Measurements from ENCODE around the gene CELF4.

DNA sequence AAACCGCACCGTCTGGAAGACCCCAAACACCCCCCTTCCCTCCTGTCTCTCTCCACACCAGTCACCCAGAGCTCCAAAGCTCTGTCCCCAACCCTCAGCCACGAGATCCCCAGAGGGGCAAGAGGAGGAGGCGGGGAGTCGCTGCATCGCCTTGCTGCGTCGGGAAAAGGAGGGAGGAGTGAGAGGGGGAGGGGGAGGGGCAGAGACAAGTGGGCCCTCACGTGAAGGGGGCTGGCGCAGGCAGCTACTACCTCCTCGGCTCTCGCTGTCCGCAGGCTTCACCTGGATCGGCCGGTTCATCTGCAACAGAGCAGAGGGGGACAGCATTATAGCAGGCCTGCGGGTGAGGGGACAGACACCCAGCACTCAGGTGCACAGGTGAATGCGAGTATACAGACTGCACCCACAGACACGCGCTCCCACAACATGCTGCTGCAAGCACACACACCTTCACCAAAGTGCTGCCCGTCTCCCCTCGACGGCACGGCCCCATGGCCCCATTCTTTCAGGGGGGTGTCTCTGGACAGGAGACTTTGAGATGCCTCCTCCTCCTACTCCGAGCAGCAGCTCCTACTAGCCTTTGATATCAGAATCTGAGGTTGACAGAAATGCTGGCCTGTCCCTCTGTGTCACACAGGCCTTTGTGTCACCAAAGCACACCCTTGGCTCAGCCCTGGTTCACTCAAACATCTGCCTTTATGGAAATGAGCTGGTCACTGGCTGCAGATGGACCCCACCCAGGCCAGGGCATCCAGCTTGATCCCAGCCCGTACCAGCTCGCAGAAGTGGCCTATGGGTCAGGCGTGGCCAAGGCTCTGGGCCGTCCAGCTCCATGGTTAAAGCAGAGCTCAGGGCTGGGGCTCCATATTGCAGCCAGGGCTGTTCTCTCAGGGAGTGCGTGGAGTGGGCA lies 243.8 kb downstream of the CELF4 start:
- TF ChIP-seq GATA3 (IDR thresholded peaks at IDR 0.05; ENCODE audit: low read depth, low read length) (no peak), GATA2 (IDR thresholded peaks at IDR 0.05; ENCODE audit: low read depth, low read length) (no peak)

Measured in SH-SY5Y (cell line).